ENCODE data around the gene TMEM212.

GRCh38 chr3:171833789-171834460 lies 9.2 kb upstream of the TMEM212 start:
- TF ChIP-seq POLR2AphosphoS5 (IDR thresholded peaks at IDR 0.05; ENCODE audit: low read depth, low read length): no peak
- TF ChIP-seq POLR2A (IDR thresholded peaks at IDR 0.05; ENCODE audit: low read depth, low read length): no peak

Measured in GM12892 (cell line).